WERI-Rb-1 (cell line): ENCODE data around the gene PLEKHA6.
A peak's percentile ranks its signal among the peaks of the same experiment; 100 is the strongest.

ENCODE experiments used
- DNase-seq: peaks from one replicate; pipeline ENCODE4 v3.0.0-alpha.2; 2020
- H3K27ac ChIP-seq: fragments of 250-450 bp; sonication (Bioruptor Pico); 2 replicates; pipeline ENCODE4 v1.5.1; 2020; ENCODE audit warnings: mild to moderate bottlenecking, moderate library complexity
- H3K27me3 ChIP-seq: fragments of 250-450 bp; sonication (Bioruptor Pico); 2 replicates; pipeline ENCODE4 v1.5.1; 2021; ENCODE audit warnings: mild to moderate bottlenecking, low read depth, moderate library complexity; ENCODE audit not compliant: insufficient read depth, severe bottlenecking
- H3K36me3 ChIP-seq: fragments of 250-450 bp; sonication (Bioruptor Pico); 2 replicates; pipeline ENCODE4 v1.5.1; 2020; ENCODE audit warnings: mild to moderate bottlenecking, moderate library complexity
- H3K4me3 ChIP-seq: 2 replicates; pipeline ENCODE4 v1.5.1; 2011; ENCODE audit warnings: low read depth, mild to moderate bottlenecking, control low read depth, low read length
- H3K9me3 ChIP-seq: fragments of 250-450 bp; sonication (Bioruptor Pico); 2 replicates; pipeline ENCODE4 v1.5.1; 2021; ENCODE audit warnings: mild to moderate bottlenecking, moderate library complexity; ENCODE audit not compliant: severe bottlenecking
- CTCF ChIP-seq: IDR thresholded peaks from 2 replicates; pipeline ENCODE4 v1.5.1; 2011; ENCODE audit warnings: low read depth, mild to moderate bottlenecking, control low read depth, inconsistent platforms, low read length

The PLEKHA6 gene

GRCh38 chr1:204212715-204213114 lies 147.0 kb downstream of the PLEKHA6 start:
- TF ChIP-seq CTCF: no peak
- H3K27me3 ChIP-seq: no peaks in the 10 kb centered on the region
- no peak overlapping the region for H3K27ac ChIP-seq
- H3K9me3 ChIP-seq: no peaks in the 10 kb centered on the region
- DNase-seq: no peak
- H3K4me3 ChIP-seq: no peak overlapping the region
- no peaks in the 10 kb centered on the region for H3K36me3 ChIP-seq

- DNase-seq: no peak
- no peak overlapping the region for H3K4me3 ChIP-seq
- no peak overlapping the region for H3K27ac ChIP-seq
- H3K27me3 ChIP-seq: no peaks in the 10 kb centered on the region
- H3K9me3 ChIP-seq: no peaks in the 10 kb centered on the region
- no peaks in the 10 kb centered on the region for H3K36me3 ChIP-seq
- TF ChIP-seq CTCF: no peak
These were observed 148.7 kb downstream of the PLEKHA6 start for GRCh38 chr1:204211046-204211445.

- no peak overlapping the region for H3K4me3 ChIP-seq
- H3K27me3 ChIP-seq: no peaks in the 10 kb centered on the region
- H3K36me3 ChIP-seq: no peaks in the 10 kb centered on the region
- peak; percentile 96 for DNase-seq
- H3K27ac ChIP-seq: no peak overlapping the region
- TF ChIP-seq CTCF: peak; percentile 100
- H3K9me3 ChIP-seq: no peaks in the 10 kb centered on the region
These were observed 152.6 kb downstream of the PLEKHA6 start for GRCh38 chr1:204207136-204207616.

- no peak for DNase-seq
- Histone ChIP-seq H3K9me3 (no peaks in the 10 kb centered on the region), H3K27me3 (no peaks in the 10 kb centered on the region), H3K36me3 (no peaks in the 10 kb centered on the region), H3K4me3 (no peak overlapping the region), H3K27ac (no peak overlapping the region)
- no peak for TF ChIP-seq CTCF
These were observed 153.6 kb downstream of the PLEKHA6 start for GRCh38 chr1:204206121-204206520.

- no peak overlapping the region for H3K27ac ChIP-seq
- no peaks in the 10 kb centered on the region for H3K9me3 ChIP-seq
These were observed 154.2 kb downstream of the PLEKHA6 start for GRCh38 chr1:204205486-204205885.

More at GRCh38 chr1:204205486-204205885, 154.2 kb downstream of the PLEKHA6 start:
- H3K4me3 ChIP-seq: no peak overlapping the region
- H3K27me3 ChIP-seq: no peaks in the 10 kb centered on the region
- no peak for DNase-seq
- no peak for TF ChIP-seq CTCF
- no peaks in the 10 kb centered on the region for H3K36me3 ChIP-seq
